Stomach (tissue), 9 donors: ENCODE measurements around the gene ACACB. TPM values are rescaled to one million over a fixed set of nuclear protein-coding genes. Genes with fewer than 3 reads are reported as not detected.

Experiments used
- DNase-seq, 2 donors: peaks; one replicate each; pipeline versions ENCODE4 v3.0.0 to v3.0.0-alpha.2; 2013 to 2019
- H3K27ac ChIP-seq, 5 donors: fragments of 200-600 bp in 4 of 5; sonication (generic) in 4 of 5; one replicate each; pipeline ENCODE4 v1.5.1; 2013 to 2019; ENCODE audit warnings: mild to moderate bottlenecking in 1 of 5, moderate library complexity in 1 of 5
- H3K27me3 ChIP-seq, 3 donors: fragments of 200-600 bp; sonication (generic); one replicate each; pipeline ENCODE4 v1.5.1; 2017 to 2019; ENCODE audit warnings: mixed run types in 1 of 3
- H3K36me3 ChIP-seq, 4 donors: fragments of 200-600 bp; sonication (generic); 1 replicate in 3 of 4; 2 replicates in 1 of 4; pipeline ENCODE4 v1.5.1; 2016 to 2019
- H3K4me1 ChIP-seq, 4 donors: fragments of 200-600 bp; sonication (generic); one replicate each; pipeline ENCODE4 v1.5.1; 2016 to 2019
- H3K4me3 ChIP-seq, 4 donors: fragments of 200-600 bp; sonication (generic) in 3 of 4; one replicate each; pipeline ENCODE4 v1.5.1; 2016 to 2019; ENCODE audit warnings: mild to moderate bottlenecking in 1 of 4
- H3K9me3 ChIP-seq, 4 donors: fragments of 200-600 bp; sonication (generic); one replicate each; pipeline ENCODE4 v1.5.1; 2016 to 2019
- CTCF ChIP-seq, 7 experiments: fragments of 450-650 bp in 4 of 7; fragments of 200-600 bp in 3 of 7; sonication (generic) in 3 of 7; IDR thresholded peaks; one replicate each; pipeline ENCODE4 v1.5.1; 2016 to 2019; ENCODE audit warnings: antibody characterized with exemption in 7 of 7, control low read depth in 2 of 7, mild to moderate bottlenecking in 1 of 7
- EP300 ChIP-seq: sonication (generic); formaldehyde crosslinking; IDR thresholded peaks from one replicate; pipeline ENCODE4 v1.6.1; 2017; ENCODE audit warnings: antibody characterized with exemption
- POLR2A ChIP-seq, 4 donors: fragments of 450-650 bp; IDR thresholded peaks; one replicate each; pipeline ENCODE4 v1.6.1; 2016; ENCODE audit warnings: antibody characterized with exemption in 4 of 4, control low read depth in 2 of 4, mild to moderate bottlenecking in 1 of 4, moderate library complexity in 1 of 4
- POLR2AphosphoS5 ChIP-seq, 3 donors: sonication (generic); formaldehyde crosslinking; IDR thresholded peaks; one replicate each; pipeline ENCODE4 v1.6.1; 2016; ENCODE audit warnings: antibody characterized with exemption in 3 of 3
- WGBS, 5 donors: extraction: QIAGEN DNeasy Blood & Tissue Kit in 3 of 5; methylation state at CpG; one replicate each; pipeline versions ENCODE4 v1.1.5 to v1.1.7; 2013 to 2018; 5-methylcytosine and 5-hydroxymethylcytosine counted together
- intact Hi-C: fragments of 100-400 bp; cut with DNase I; formaldehyde crosslinking; loops from one replicate; pipeline ENCODE4 v1.15.1; 2023; ENCODE audit warnings: low total_unique reads
- polyA plus RNA-seq, 3 donors: library from polyadenylated mRNA; stranded (reverse); fragments of 200-250 nt; gene quantifications; one replicate each; pipeline ENCODE4 v1.2.3, GENCODE V29; 2013
- total RNA-seq, 5 donors: library from RNA; depleted of rRNA; stranded (reverse); fragments of >200 nt; gene quantifications; one replicate each; pipeline versions ENCODE4 v1.1.0 to v1.2.3, GENCODE V29; 2014 to 2016
- donor health status: healthy with polysubstance abuse.
- donor health status: Bipolar disorder and iron deficiency.
- donor health status: healthy.

The ACACB gene
- total and polyA plus RNA-seq, 8 donors = 6.1 to 2,520 (median 50.2) TPM

GRCh38 chr12:109157986-109158385 lies 41.6 kb downstream of the ACACB start:
- Histone ChIP-seq H3K4me3 (no peak overlapping the region), H3K27me3 (no peaks in the 10 kb centered on the region), H3K36me3 (no peaks in the 10 kb centered on the region), H3K4me1 (peaks cover 36 to 85% (median 58%) of the 10 kb centered on the region in 4 donors), H3K27ac (peak overlapping the region; percentile 4 to 95 (median 67)), H3K9me3 (no peaks in the 10 kb centered on the region)
- WGBS, 5 donors = 27 to 67% (median 46%) methylated on average over 5 of the region's 5 CpGs
- peak in 1 of 2 donors; percentile 48 for DNase-seq
- intact Hi-C loops = no loop called here
- TF ChIP-seq POLR2AphosphoS5 (IDR thresholded peaks at IDR 0.05) (peak in 2 of 3 donors; percentile 30 to 57), EP300 (no peak)

- 41 to 68% (median 49%) methylated on average over 7 of the region's 7 CpGs for WGBS, 5 donors
- intact Hi-C loops = no loop called here
- Histone ChIP-seq H3K27me3 (no peaks in the 10 kb centered on the region), H3K36me3 (peaks cover 0 to 16% (median 10%) of the 10 kb centered on the region in 4 donors), H3K4me1 (peaks cover 21 to 68% (median 44%) of the 10 kb centered on the region in 4 donors), H3K27ac (peak overlapping the region; percentile 55 to 95 (median 63)), H3K4me3 (no peak overlapping the region), H3K9me3 (no peaks in the 10 kb centered on the region)
- peak in 1 of 2 donors; percentile 20 for DNase-seq
- TF ChIP-seq POLR2AphosphoS5 (IDR thresholded peaks at IDR 0.05) (no peak), EP300 (no peak), POLR2A (IDR thresholded peaks at IDR 0.05) (no peak), CTCF (IDR thresholded peaks at IDR 0.05) (no peak)
Observed at GRCh38 chr12:109160433-109160832, 44.0 kb downstream of the ACACB start.

- Histone ChIP-seq H3K36me3 (peaks cover 0 to 16% (median 11%) of the 10 kb centered on the region in 4 donors), H3K4me3 (no peak overlapping the region), H3K4me1 (peaks cover 18 to 63% (median 42%) of the 10 kb centered on the region in 4 donors), H3K27me3 (no peaks in the 10 kb centered on the region), H3K27ac (peak overlapping the region; percentile 55 to 95 (median 63)), H3K9me3 (no peaks in the 10 kb centered on the region)
- no peak for TF ChIP-seq EP300
- TF ChIP-seq CTCF (IDR thresholded peaks at IDR 0.05) = no peak
- no peak for TF ChIP-seq POLR2AphosphoS5 (IDR thresholded peaks at IDR 0.05)
- no peak for TF ChIP-seq POLR2A (IDR thresholded peaks at IDR 0.05)
- WGBS, 5 donors = 58 to 84% (median 67%) methylated on average over 4 of the region's 4 CpGs
- DNase-seq = no peak
- intact Hi-C loops = no loop called here
Observed at GRCh38 chr12:109160873-109161272, 44.5 kb downstream of the ACACB start.

- H3K27ac ChIP-seq = peak overlapping the region in 3 of 5 donors; percentile 14 to 95 (median 55)
- H3K4me3 ChIP-seq = no peak overlapping the region
- no peak for DNase-seq
- 83 to 96% (median 93%) methylated on average over 5 of the region's 5 CpGs for WGBS, 5 donors
- H3K27me3 ChIP-seq = no peaks in the 10 kb centered on the region
- H3K4me1 ChIP-seq = peaks cover 5 to 46% (median 33%) of the 10 kb centered on the region in 4 donors
- intact Hi-C loops = no loop called here
- no peak for TF ChIP-seq POLR2AphosphoS5 (IDR thresholded peaks at IDR 0.05)
- no peak for TF ChIP-seq CTCF (IDR thresholded peaks at IDR 0.05)
- no peak for TF ChIP-seq POLR2A (IDR thresholded peaks at IDR 0.05)
- TF ChIP-seq EP300 = no peak
- no peaks in the 10 kb centered on the region for H3K9me3 ChIP-seq
- H3K36me3 ChIP-seq = peaks cover 6 to 26% (median 22%) of the 10 kb centered on the region in 4 donors
Observed at GRCh38 chr12:109162551-109162950, 46.2 kb downstream of the ACACB start.

GRCh38 chr12:109163167-109163566 lies 46.8 kb downstream of the ACACB start:
- DNase-seq = no peak
- no peak for TF ChIP-seq CTCF (IDR thresholded peaks at IDR 0.05)
- TF ChIP-seq POLR2AphosphoS5 (IDR thresholded peaks at IDR 0.05) = no peak
- no peak for TF ChIP-seq EP300
- TF ChIP-seq POLR2A (IDR thresholded peaks at IDR 0.05) = no peak
- no peaks in the 10 kb centered on the region for H3K9me3 ChIP-seq
- WGBS, 5 donors = 75 to 85% (median 83%) methylated on average over 6 of the region's 6 CpGs
- peaks cover 6 to 32% (median 28%) of the 10 kb centered on the region in 4 donors for H3K36me3 ChIP-seq
- intact Hi-C loops = no loop called here
- no peaks in the 10 kb centered on the region for H3K27me3 ChIP-seq
- H3K4me3 ChIP-seq = no peak overlapping the region
- peak overlapping the region in 4 of 5 donors; percentile 17 to 95 (median 45) for H3K27ac ChIP-seq
- H3K4me1 ChIP-seq = peaks cover 0 to 46% (median 27%) of the 10 kb centered on the region in 4 donors
